Vagina (tissue), 2 donors: Measurements from ENCODE around the gene CD248. TPM values are rescaled to one million over a fixed set of nuclear protein-coding genes. Genes with fewer than 3 reads are reported as not detected.
A peak's percentile ranks its signal among the peaks of the same experiment; 100 is the strongest.

Experiments used
- DNase-seq, 2 donors: peaks; one replicate each; pipeline ENCODE4 v3.0.0-alpha.2; 2017; ENCODE audit errors: extremely low spot score in 2 of 2
- H3K27ac ChIP-seq: fragments of 200-600 bp; sonication (generic); one replicate; pipeline ENCODE4 v1.5.1; 2019
- H3K27me3 ChIP-seq: fragments of 200-600 bp; sonication (generic); one replicate; pipeline ENCODE4 v1.5.1; 2019
- H3K36me3 ChIP-seq, 2 donors: fragments of 200-600 bp; sonication (generic); one replicate each; pipeline ENCODE4 v1.5.1; 2017 to 2019
- H3K4me1 ChIP-seq: fragments of 200-600 bp; sonication (generic); one replicate; pipeline ENCODE4 v1.5.1; 2019
- H3K4me3 ChIP-seq, 2 donors: fragments of 200-600 bp; sonication (generic); 1 replicate in 1 of 2; 2 replicates in 1 of 2; pipeline ENCODE4 v1.5.1; 2016 to 2019
- H3K9me3 ChIP-seq: fragments of 200-600 bp; sonication (generic); one replicate; pipeline ENCODE4 v1.5.1; 2019
- CTCF ChIP-seq, 3 experiments: fragments of 450-650 bp in 2 of 3; fragments of 200-600 bp in 1 of 3; sonication (generic) in 1 of 3; IDR thresholded peaks; one replicate each; pipeline ENCODE4 v1.5.1; 2017 to 2019; ENCODE audit warnings: antibody characterized with exemption in 3 of 3, mild to moderate bottlenecking in 2 of 3, moderate library complexity in 2 of 3
- POLR2A ChIP-seq, 2 donors: fragments of 450-650 bp; IDR thresholded peaks; one replicate each; pipeline ENCODE4 v1.6.1; 2017; ENCODE audit warnings: antibody characterized with exemption in 2 of 2, mild to moderate bottlenecking in 2 of 2, moderate library complexity in 2 of 2
- POLR2AphosphoS5 ChIP-seq, 2 donors: sonication (generic); formaldehyde crosslinking; IDR thresholded peaks; one replicate each; pipeline ENCODE4 v1.9.0; 2017; ENCODE audit warnings: antibody characterized with exemption in 2 of 2, mild to moderate bottlenecking in 2 of 2, low read depth in 1 of 2; ENCODE audit not compliant: insufficient read depth in 1 of 2
- intact Hi-C: fragments of 100-400 bp; cut with DNase I; formaldehyde crosslinking; loops from one replicate; pipeline ENCODE4 v1.15.1; 2023
- total RNA-seq: library from RNA; depleted of rRNA; stranded (reverse); fragments of >200 nt; gene quantifications from one replicate; pipeline ENCODE4 v1.2.3, GENCODE V29; 2016

CD248 gene
- total RNA-seq, 1 donor from 2014 or later, result 45.2 TPM

- H3K9me3 ChIP-seq, result no peaks in the 10 kb centered on the region
- H3K27ac ChIP-seq, result peak overlapping the region; percentile 85
- no peaks in the 10 kb centered on the region for H3K27me3 ChIP-seq
- intact Hi-C loops, result no loop called here
- no peak for DNase-seq
- TF ChIP-seq POLR2AphosphoS5 (IDR thresholded peaks at IDR 0.05; ENCODE audit: insufficient read depth in 1 of 2, low read depth in 1 of 2) (no peak), CTCF (IDR thresholded peaks at IDR 0.05) (no peak), POLR2A (IDR thresholded peaks at IDR 0.05) (no peak)
- peak overlapping the region; percentile 58 to 68 for H3K4me3 ChIP-seq
- H3K36me3 ChIP-seq, result no peaks in the 10 kb centered on the region
- peaks cover 74% of the 10 kb centered on the region for H3K4me1 ChIP-seq
Measured at GRCh38 chr11:66317322-66317722, 478 bp upstream of the CD248 start.

GRCh38 chr11:66315921-66316811 lies 678 bp downstream of the CD248 start:
- no peak for DNase-seq
- intact Hi-C loops, result no loop called here
- Histone ChIP-seq H3K4me1 (peaks cover 66% of the 10 kb centered on the region), H3K36me3 (no peaks in the 10 kb centered on the region), H3K4me3 (peak overlapping the region; percentile 58 to 68), H3K27me3 (no peaks in the 10 kb centered on the region), H3K9me3 (no peaks in the 10 kb centered on the region), H3K27ac (peak overlapping the region; percentile 85)
- TF ChIP-seq POLR2AphosphoS5 (IDR thresholded peaks at IDR 0.05; ENCODE audit: insufficient read depth in 1 of 2, low read depth in 1 of 2) (peak in 1 of 2 donors; percentile 53), CTCF (IDR thresholded peaks at IDR 0.05) (no peak), POLR2A (IDR thresholded peaks at IDR 0.05) (no peak)

GRCh38 chr11:66315498-66315885 lies 1.4 kb downstream of the CD248 start:
- DNase-seq, result no peak
- no peaks in the 10 kb centered on the region for H3K36me3 ChIP-seq
- H3K27ac ChIP-seq, result peak overlapping the region; percentile 85
- H3K9me3 ChIP-seq, result no peaks in the 10 kb centered on the region
- intact Hi-C loops, result no loop called here
- H3K4me1 ChIP-seq, result peaks cover 66% of the 10 kb centered on the region
- H3K4me3 ChIP-seq, result peak overlapping the region; percentile 58 to 68
- H3K27me3 ChIP-seq, result no peaks in the 10 kb centered on the region
- TF ChIP-seq POLR2AphosphoS5 (IDR thresholded peaks at IDR 0.05; ENCODE audit: insufficient read depth in 1 of 2, low read depth in 1 of 2), result no peak
- no peak for TF ChIP-seq CTCF (IDR thresholded peaks at IDR 0.05)
- TF ChIP-seq POLR2A (IDR thresholded peaks at IDR 0.05), result no peak

- Histone ChIP-seq H3K4me3 (peak overlapping the region; percentile 58 to 68), H3K27me3 (no peaks in the 10 kb centered on the region), H3K9me3 (no peaks in the 10 kb centered on the region), H3K4me1 (peaks cover 66% of the 10 kb centered on the region), H3K36me3 (no peaks in the 10 kb centered on the region), H3K27ac (peak overlapping the region; percentile 85)
- TF ChIP-seq POLR2A (IDR thresholded peaks at IDR 0.05), result no peak
- no peak for TF ChIP-seq POLR2AphosphoS5 (IDR thresholded peaks at IDR 0.05; ENCODE audit: insufficient read depth in 1 of 2, low read depth in 1 of 2)
- no peak for TF ChIP-seq CTCF (IDR thresholded peaks at IDR 0.05)
- intact Hi-C loops, result no loop called here
- DNase-seq, result no peak
Measured at GRCh38 chr11:66314561-66315497, 2.0 kb downstream of the CD248 start.
